BE2C (cell line): ENCODE results near the gene HSPBP1.
A peak's percentile ranks its signal among the peaks of the same experiment; 100 is the strongest.

ENCODE experiments used
- DNase-seq: peaks from one replicate; pipeline ENCODE4 v3.0.0-alpha.2; 2020
- H3K27me3 ChIP-seq: fragments of 250-450 bp; sonication (Bioruptor Pico); 2 replicates; pipeline ENCODE4 v1.5.1; 2020; ENCODE audit warnings: mild to moderate bottlenecking
- H3K36me3 ChIP-seq: fragments of 250-450 bp; sonication (Bioruptor Pico); 2 replicates; pipeline ENCODE4 v1.5.1; 2020; ENCODE audit warnings: mild to moderate bottlenecking
- H3K4me1 ChIP-seq: fragments of 250-450 bp; sonication (Bioruptor Pico); 2 replicates; pipeline ENCODE4 v1.5.1; 2020
- H3K4me3 ChIP-seq: 2 replicates; pipeline ENCODE4 v1.5.1; 2011; ENCODE audit warnings: low read depth, low read length
- H3K9me3 ChIP-seq: fragments of 250-450 bp; sonication (Bioruptor Pico); 2 replicates; pipeline ENCODE4 v1.5.1; 2020
- CTCF ChIP-seq: IDR thresholded peaks from 2 replicates; pipeline ENCODE4 v1.5.1; 2012; ENCODE audit warnings: mild to moderate bottlenecking, low read depth, low read length

The HSPBP1 gene

DNA sequence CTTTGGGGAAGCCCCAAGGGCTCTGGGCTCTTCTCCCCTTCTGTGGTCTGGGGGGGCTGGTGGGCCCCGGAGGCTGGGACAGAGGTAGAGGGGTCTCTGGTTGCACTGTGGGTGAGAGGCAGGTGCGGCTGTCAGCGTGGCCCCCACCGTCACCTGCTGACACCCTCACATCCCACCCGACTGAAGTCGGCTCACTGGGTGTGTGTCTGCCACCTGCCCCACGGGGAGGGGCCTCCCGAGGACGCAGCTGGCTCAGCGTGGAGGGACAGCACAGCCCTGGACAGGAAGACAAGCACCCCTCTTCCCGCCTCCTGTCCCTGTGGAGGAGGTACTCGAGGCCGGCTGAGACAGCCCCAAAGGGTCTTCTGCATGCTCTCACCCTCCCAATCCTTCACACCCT is 49.1 kb downstream of the HSPBP1 start:
- peaks cover 60% of the 10 kb centered on the region for H3K36me3 ChIP-seq
- no peak overlapping the region for H3K4me3 ChIP-seq
- peaks cover 27% of the 10 kb centered on the region for H3K4me1 ChIP-seq
- H3K9me3 ChIP-seq: no peaks in the 10 kb centered on the region
- no peaks in the 10 kb centered on the region for H3K27me3 ChIP-seq
- no peak for TF ChIP-seq CTCF
- DNase-seq: no peak

GRCh38 chr19:55230329-55230728 is 49.6 kb downstream of the HSPBP1 start:
- peaks cover 60% of the 10 kb centered on the region for H3K36me3 ChIP-seq

GRCh38 chr19:55229789-55230182 is 50.1 kb downstream of the HSPBP1 start:
- H3K36me3 ChIP-seq: peaks cover 60% of the 10 kb centered on the region
- peaks cover 27% of the 10 kb centered on the region for H3K4me1 ChIP-seq
- no peak overlapping the region for H3K4me3 ChIP-seq
- TF ChIP-seq CTCF: no peak
- DNase-seq: no peak
- no peaks in the 10 kb centered on the region for H3K27me3 ChIP-seq
- no peaks in the 10 kb centered on the region for H3K9me3 ChIP-seq

More at GRCh38 chr19:55230329-55230728, 49.6 kb downstream of the HSPBP1 start:
- Histone ChIP-seq H3K4me3 (no peak overlapping the region), H3K9me3 (no peaks in the 10 kb centered on the region), H3K4me1 (peaks cover 27% of the 10 kb centered on the region), H3K27me3 (no peaks in the 10 kb centered on the region)
- TF ChIP-seq CTCF: no peak
- no peak for DNase-seq

GRCh38 chr19:55229145-55229788 is 50.6 kb downstream of the HSPBP1 start:
- TF ChIP-seq CTCF: no peak
- no peak for DNase-seq
- Histone ChIP-seq H3K4me3 (no peak overlapping the region), H3K4me1 (peaks cover 27% of the 10 kb centered on the region), H3K36me3 (peaks cover 56% of the 10 kb centered on the region), H3K27me3 (no peaks in the 10 kb centered on the region), H3K9me3 (no peaks in the 10 kb centered on the region)

DNA sequence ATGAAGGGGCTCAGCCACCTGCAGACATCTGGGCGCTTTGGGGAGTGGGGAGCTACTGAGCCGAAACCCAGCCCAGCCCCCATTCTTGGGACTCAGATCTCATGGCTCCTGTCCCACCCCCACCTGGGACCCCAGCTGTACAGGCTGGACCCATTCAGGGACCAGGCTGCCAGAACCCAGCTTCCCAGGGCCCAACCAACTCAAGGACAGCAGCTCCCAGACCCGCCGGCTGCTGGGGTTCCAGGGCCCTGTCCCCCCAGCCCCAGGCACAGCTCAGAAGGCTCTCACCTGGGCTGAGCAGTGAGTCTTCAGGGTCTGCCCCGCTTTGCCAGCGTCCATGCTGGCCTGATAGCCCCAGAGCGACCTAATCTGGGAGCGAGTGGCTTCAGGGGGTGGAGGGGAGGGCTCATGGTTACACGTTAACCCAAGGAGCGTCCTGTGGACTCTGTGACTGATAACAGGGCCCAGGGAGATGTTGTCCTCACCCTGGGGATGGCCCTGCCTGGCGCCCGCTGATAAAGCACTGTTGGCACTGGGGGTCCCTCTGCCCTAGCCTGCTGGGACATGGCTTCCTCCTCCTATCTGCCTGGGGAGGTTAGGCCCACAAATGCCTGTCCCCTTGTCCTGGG is 51.4 kb downstream of the HSPBP1 start, which contains the start of gene TMEM86B:
TSS of gene TMEM86B (minus strand) at position 361 of the 629 bp plus-strand sequence. CDS start at position 339, 22 bp downstream.
- H3K4me3 ChIP-seq: no peak within 1 kb of the TSS
- no peaks in the 10 kb centered on the region for H3K27me3 ChIP-seq
- no peak for DNase-seq
- peaks cover 27% of the 10 kb centered on the region for H3K4me1 ChIP-seq
- no peaks in the 10 kb centered on the region for H3K9me3 ChIP-seq
- TF ChIP-seq CTCF: no peak
- H3K36me3 ChIP-seq: peaks cover 56% of the 10 kb centered on the region

GRCh38 chr19:55228015-55228391 is 51.9 kb downstream of the HSPBP1 start:
- H3K4me1 ChIP-seq: peaks cover 24% of the 10 kb centered on the region
- no peak for TF ChIP-seq CTCF
- no peaks in the 10 kb centered on the region for H3K9me3 ChIP-seq
- peak; percentile 73 for DNase-seq
- no peak overlapping the region for H3K4me3 ChIP-seq
- no peaks in the 10 kb centered on the region for H3K27me3 ChIP-seq
- H3K36me3 ChIP-seq: peaks cover 51% of the 10 kb centered on the region
